NCI-H2107 (cell line): ENCODE results near the gene UNC13D.
"Not testable (repeated sequence)": the region's sequence is repeated elsewhere in the genome, so short reads cannot be mapped to it uniquely, and the experiment has no call there.

Experiments used
- DNase-seq: peaks from one replicate; lab custom pipeline; 2025; lab: John Stamatoyannopoulos, UW

The UNC13D gene

DNA sequence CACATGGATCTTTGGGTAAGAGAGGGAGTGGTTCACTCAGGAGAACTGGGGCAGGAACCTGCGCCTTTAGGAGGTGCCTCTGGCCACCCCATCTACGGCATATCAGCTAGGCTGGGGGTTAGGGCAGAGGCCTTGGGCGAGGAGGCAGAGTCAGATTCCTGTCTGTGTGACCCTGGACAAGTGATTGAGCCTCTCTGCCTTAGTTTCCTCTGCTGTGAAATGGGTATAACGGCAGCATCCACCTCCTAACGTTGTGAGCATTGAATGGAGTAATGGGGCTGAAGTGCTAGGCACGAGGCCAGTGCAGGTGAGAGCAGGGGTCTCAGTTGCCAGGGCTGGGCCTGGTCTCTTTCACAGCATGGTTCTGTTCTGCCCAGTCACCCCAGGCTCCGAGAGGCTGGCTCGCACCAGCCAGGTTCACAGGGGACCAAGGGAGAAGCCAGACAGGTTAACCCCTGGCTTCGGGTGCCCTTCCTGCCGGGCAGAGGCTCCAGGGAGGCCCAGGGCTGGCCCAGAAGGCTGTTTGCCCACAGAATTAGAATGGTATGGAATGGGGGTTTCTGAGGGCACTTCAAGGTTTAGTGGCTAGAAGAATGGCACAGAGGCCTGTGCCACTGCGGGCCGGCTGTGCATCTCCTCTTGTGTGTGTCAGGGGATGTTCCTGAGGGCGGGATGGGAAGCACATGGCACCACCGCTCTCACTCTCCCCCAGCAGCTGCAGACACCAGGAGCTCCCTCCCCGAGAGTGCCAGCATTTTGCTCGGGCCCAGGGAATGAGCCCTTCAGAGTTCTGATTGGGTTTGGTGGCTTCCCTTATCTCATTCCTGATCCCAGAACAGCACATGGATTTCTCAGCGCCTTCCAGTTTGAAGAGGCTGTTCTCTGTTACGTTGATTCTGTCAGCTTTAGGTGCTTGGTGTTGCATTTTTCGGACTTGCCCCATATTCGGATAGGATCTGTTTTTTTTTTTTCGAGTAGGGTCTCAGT, 23.8 kb downstream of the UNC13D start:
- DNase-seq, result no peak

DNA sequence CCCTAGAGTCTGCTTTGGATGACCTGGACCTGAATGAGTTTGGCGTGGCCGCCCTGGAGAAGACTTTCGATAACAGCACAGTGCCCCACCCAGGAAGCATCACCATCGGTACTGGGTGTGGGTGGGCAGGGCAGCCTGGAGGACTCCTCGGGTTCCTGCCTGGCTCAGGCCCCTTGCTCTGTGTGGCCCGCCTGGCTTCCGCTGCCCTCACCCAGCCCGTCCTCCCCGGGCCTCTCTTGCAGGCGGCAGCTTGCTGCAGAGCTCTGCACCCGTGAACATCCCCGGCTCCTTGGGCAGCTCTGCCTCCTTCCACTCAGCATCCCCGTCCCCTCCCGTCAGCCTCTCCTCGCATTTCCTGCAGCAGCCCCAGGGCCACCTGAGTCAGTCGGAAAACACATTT, 24.5 kb downstream of the UNC13D start:
- no peak for DNase-seq

DNA sequence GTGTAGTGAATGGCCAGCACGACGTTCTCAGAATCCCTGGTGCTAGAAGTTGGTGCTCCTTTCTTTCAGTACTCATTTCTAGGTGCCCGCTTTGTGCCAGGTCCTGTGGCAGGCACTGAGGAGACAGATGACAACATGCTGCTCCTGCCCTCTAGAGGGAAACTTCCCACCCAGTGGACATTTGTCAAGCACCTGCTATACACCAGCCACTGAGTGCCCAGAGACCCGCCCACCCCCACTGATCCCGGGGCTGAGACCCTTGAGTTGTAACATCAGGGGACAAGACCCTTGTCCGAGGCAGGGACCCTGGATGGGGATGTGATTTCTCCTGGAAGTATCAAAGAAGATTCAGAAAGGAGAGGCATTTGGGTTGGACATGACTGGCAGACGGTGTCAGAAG, 25.1 kb downstream of the UNC13D start:
- DNase-seq, result no peak

DNA sequence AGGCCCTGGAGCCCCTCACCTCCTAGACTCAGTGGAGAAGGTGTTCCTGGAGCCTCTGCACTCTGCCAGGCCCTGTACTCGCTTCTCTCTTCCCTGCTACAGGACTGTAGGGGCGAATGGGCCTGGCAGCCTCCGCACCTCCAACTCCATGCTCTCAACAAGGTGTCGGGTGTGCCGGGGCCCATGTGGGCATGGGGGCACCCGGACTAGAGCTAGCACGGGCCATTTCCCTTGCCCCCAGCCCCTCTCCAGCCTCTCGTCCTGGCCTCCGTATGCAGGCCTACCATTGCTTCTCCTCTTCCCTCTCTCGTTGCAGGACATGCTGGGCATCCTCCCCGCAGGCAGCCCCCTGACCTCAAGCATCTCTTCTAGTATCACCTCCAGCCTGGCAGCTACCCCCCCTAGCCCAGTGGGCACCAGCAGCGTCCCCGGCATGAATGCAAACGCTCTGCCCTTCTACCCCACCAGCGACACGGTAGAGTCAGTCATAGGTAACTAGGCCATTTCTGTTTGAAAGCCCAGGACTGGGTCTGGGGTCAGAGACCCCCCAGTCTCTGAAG, 25.8 kb downstream of the UNC13D start:
- DNase-seq, result no peak

DNA sequence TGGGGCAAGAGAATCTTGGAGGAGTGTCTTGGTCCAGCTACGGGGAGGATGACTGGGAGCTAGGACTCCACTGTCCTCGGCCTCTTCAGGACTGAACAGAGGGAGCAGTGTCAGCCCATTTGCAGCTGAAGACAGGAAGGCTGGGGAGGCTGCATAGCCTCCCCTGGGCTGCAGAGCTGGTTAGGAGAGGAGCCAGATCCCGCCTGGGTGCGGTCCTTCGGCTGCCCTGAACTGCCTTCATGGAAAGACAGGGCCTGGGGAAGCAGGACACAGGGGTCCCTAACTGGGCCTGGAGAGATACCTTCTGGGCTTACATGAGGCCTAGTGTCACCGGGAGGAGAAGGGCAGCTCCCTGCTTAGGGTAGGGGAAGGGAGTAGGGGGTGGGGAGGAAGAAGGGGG, 26.6 kb downstream of the UNC13D start:
- DNase-seq, result no peak

DNA sequence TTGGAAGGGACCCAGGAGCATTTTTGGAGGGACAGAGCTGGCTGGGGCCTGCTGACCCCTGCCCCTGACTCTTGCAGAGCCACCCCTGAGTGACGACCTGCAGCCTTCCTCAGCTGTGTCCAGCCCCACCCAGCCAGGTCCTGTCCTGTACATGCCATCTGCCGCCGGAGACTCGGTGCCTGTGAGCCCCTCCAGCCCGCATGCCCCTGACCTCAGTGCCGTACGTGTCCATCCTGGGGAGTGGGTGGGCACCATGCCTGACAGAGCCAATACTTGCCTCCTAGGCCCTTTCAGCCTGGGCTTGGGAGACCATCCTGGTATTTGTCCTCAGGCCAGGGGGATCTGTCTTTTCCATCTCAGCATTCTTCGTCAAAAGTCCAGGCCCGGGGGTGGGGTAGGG, 27.5 kb downstream of the UNC13D start:
- DNase-seq, result no peak

DNA sequence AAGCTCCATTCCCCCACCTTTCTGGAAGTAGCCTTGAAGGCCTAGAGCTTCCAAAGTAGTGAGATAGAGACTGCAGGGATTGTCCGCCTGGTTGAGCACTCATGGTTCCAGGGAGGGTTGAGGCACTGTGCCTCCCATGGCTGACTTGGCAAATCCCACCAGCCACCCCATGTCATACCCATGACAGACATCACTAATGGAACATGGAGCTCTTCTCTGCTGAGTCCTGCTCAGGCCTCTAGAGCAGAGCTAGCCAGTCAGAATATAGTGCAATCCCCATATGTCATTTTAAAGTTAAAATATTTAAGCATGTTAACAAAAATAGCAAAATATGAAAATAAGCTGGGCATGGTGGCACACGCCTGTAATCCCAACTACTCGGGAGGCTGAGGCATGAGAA, 28.8 kb downstream of the UNC13D start:
- DNase-seq, result no peak

DNA sequence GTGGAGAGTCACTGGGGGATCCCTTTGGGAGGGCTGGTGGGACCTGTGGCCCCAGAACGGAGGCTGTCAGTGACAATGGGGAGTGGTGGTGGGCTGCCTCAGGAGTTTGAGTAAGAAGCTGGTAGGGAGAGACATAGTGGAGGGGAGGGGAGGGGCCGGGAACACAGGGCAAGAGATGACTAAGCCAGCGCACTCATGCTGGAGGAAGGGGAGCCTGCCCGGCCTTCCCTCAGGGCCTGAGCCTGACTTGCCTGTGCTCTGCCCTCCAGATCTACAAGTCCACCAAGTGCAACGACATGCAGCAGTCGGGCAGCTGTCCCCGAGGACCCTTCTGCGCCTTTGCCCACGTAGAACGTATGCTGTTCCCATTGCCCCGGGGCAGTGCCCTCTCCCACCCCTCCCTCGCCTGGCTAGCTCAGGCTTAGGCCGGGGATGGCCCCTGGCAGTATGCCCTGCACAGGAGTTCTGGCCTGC, 29.3 kb downstream of the UNC13D start:
- no peak for DNase-seq

DNA sequence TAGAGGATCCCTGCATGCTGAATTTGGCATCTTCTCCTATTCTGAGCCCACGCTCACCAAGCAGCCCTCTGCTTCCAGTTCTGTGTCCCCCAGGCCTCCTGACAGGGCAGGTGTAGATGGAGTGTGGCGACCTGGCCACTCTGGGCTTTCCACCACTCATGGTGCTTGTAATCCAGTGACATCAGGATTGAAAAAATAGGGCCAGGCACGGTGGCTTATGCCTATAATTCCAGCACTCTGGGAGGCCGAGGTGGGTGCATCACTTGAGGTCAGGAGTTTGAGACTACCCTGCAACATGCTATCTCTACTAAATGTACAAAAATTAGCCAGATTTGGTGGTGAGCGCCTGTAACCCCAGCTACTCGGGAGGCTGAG, 30.2 kb downstream of the UNC13D start:
- no peak for DNase-seq

DNA sequence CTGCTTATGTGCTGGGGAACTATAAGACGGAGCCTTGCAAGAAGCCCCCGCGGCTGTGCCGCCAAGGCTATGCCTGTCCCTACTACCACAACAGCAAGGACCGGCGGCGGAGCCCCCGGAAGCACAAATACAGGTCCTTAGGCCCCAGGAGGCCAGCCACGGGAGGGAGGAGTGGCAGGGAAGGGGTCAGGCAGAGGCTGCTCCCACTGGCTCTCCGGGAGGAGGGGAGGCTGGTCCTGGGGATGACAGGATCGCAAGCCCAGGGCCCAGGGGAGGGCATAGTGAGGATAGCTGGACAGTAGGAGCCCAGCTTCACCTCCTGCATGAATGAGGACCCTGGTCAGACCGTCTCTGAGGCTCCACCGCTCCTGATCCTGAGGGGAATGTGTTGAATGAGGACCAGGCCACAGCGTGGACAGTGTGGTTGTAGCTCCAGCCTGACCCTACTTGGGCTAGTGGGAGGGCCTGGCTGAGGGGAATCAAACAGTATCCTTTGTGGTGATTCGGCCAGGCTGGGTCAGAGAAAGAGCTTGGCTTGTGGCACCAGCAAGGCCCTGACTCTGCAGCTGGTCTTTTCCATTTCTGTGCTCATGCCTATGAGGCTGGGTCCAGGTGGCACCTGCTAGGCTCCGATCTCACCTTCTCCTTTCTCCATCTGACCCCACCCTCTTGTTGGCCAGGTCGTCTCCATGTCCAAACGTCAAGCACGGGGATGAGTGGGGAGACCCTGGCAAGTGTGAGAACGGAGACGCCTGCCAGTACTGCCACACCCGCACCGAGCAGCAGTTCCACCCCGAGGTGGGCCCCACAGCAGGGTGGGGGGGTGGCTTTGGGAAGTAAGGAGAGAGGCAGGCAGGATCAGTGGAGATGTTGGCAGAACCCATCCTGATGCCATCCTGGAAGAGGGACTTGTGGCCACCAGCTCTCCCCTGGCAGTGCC, 30.9 kb downstream of the UNC13D start:
- DNase-seq, result no peak

DNA sequence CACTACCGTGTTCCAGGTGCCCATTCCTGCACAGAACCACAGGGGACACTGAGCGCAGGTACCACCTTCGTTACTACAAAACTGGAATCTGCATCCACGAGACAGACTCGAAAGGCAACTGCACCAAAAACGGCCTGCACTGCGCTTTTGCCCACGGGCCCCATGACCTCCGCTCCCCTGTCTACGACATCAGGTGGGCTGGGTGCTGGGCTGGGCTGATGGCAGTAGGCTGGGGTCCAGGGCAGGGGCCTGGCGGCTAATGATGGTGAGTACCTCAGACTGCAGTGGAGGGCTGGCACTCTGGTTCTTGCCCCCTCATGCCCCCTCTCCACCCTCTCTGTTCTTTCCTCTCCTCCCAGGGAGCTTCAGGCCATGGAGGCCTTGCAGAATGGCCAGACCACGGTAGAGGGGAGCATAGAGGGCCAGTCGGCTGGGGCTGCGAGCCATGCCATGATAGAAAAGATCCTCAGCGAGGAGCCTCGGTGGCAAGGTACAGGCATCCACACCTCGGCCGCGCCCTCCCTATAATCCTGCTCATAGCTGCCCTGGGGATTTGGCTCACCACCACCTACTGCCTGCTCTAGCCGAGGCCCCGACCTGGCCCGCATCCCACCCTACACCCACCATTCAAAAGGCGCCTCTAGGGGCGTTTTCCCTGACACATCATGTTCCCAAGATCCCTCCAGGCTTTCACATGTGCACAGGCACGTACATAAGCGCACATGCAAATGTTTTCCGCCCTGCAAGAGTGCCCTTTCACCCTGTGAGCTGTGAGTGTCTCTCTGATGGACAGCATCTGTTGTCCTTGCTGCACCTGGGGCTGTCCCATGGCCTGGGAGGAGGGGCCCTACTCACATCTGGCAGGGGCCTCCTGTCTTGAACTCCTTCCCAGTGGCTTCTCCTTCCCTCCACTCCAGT, 31.8 kb downstream of the UNC13D start:
- DNase-seq, result no peak

DNA sequence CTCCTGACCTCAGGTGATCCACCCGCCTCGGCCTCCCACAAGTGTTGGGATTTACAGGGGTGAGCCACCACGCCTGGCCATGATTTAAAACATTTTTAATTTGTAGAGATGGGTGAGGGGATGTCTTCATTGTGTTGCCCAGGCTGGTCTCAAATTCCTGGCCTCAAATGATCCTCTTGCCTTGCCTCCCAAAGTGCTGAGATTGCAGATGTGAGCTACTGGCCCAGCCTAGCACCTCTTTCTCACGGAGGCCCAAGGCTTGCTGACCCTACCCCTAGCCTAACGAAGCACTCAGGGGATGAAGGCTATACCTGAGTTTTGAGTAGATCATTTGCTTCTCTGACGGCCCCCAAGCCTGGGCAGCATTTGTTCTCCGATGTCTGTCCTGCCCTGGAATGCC, 33.0 kb downstream of the UNC13D start:
- DNase-seq, result no peak

DNA sequence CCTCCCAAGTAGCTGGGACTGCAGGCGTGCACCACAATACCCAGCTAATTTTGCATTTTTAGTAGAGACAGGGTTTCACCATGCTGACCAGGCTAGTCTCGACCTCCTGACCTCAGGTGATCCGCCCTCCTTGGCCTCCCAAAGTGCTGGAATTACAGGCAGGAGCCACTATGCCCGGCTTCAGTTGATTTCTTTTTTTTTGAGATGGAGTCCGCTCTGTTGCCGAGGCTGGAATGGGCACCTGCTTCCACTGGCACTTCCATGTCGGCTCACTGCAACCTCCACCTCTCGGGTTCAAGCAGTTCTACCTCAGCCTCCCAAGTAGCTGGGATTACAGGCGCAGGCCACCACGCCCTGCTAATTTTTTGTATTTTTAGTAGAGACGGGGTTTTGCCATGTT, 33.4 kb downstream of the UNC13D start:
- not testable (repeated sequence) for DNase-seq

DNA sequence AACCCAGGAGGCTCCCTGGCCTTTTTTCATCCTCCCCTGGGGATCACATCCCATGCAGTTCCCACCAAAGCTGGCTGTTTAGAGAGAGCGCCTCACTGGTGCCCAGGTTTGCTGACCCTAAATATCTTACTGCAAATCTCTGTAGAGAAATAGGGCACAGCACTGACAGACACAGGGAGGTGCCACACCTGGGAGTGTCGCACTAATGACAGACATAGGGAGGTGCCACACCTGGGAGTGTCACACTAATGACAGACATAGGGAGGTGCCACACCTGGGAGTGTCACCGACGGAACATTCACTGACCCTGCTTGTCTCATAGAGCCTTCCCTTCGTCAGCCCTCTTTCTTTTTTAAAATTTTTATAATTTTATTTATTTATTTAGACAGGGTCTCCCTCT, 34.0 kb downstream of the UNC13D start:
- DNase-seq, result no peak

DNA sequence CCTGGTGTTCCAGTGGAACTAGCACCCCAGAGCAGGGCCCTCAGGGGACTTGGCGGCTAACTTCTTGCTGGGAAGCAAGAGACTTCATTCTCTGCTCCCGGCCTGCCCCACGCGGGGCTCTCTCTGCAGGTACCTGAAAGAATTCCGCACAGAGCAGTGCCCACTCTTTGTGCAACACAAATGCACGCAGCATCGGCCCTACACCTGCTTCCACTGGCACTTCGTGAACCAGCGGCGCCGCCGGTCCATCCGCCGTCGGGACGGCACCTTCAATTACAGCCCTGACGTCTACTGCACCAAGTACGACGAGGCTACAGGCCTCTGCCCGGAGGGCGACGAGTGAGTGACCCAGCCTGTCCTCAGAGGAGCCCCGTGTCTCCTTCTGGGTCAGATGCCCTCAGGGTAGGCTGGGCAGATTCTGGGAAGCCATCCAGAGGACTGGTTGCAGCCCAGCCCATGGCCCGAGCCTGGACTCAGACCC, 34.5 kb downstream of the UNC13D start:
- no peak for DNase-seq

DNA sequence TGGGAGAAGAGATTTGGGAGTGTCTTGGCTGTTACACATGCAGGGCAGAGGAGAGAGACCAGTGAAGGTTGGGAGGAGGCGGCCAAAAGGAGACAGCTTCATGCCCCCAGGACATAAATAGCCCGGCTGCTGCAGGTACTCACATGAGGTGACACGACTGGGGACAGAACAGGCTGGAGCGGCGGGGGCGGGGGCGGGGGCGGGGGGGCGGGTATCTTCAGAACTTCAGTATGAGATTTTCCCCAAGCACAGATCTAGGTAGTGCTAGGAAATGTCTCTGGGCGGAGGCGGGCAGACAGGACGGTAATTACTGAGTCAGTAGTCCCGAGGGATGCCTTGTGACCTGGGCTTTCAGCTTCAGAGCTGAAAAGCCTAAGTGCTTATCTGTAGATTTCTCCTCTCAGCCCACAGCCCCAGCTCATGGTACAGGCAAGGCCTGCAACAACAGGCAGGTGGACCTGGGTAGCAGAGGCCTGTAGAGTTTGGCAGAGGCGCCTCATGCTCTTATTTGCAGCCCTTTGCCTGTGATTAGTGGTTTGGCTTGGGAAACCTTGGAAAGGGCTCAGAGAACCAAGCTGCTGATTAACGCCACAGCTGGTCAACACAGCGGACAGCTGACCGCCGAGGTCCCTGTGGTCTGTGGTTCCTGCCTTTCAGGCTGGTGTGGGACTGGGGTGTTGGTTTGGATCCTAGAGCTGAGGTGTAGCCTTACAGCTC, 35.1 kb downstream of the UNC13D start:
- DNase-seq, result peak; percentile 54

DNA sequence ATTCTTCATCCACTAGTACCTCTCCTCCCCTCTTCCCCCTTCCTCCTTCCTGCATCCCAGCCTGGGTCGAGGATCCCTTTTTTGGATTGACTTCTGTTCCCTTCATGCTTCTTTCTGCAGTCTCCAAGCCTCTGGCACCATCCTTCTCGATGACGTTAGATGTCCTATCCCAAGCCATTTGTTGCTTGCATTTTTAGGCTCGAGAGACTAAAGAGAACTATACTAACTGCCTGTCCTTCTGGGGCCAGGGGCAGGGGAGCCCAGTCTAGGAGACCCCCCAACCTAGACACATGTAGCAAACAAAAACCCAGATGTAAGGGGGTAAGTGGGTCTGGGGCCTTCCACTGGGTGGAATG, 35.7 kb downstream of the UNC13D start:
- DNase-seq, result no peak

DNA sequence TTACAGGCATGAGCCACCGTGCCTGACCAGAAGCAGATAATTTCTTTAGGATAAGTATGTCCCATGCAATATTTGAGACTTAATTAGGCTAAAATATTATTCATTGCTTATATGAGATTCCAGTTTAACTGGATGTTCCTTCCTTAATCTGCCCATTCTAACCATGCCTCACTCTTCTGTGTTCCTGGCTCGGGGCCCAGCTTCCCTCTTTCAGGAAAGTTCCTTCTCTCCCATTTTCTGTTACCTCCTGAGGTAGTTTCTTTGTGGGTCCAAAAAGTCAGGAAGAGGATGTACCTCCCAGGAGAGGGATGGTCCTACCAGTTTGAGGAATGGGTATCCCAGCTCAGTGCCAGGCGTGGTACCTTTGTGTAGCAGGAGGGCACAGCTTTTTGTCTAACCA, 36.3 kb downstream of the UNC13D start:
- no peak for DNase-seq

DNA sequence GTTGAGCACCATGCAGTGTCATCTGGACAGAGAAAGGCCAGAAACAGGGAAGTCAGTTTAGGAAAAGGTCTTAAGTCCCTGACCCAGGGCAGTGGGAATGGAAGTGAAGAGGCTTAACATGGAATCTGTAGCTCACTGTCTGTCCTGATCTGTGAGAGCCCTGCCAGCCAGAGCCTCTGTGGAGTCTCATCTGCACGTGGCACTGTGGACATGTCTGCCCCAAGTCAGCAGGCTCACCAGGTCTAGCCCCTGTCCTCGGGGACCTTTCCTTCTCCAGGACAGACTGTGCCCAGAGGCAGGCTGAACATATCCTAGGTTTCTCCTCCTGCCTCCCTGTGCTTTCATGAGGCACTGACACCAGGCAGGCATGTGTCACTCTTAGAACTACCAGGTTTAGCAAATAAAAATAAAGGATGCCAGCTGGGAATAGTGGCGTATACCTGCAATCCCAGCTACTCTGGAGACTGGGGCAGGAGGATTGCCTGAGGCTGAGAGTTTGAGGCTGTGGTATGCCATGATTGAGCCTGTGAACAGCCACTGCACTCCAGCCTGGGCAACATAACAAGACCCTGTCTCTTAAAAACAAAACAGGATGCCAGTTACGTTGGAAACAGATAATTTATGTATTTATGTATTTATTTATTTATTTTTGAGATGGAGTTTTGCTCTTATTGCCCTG, 37.2 kb downstream of the UNC13D start:
- DNase-seq, result no peak

DNA sequence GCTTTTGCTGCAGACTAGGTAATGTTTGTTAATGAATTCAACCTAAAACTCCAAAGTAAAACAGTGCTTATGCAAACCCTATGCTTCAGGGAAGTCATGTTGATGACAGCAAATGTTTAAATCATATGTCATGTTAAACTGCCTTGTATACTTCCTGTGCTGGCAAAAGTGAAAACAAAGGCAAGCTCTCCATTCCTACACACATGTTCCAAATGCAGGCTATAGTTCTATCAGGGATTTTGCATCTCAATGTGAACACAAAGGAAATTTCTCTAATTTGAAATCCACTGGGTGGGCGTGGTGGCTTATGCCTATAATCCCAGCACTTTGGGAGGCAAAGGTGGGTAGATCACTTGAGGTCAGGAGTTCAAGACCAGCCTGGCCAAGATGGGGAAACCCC, 40.3 kb downstream of the UNC13D start:
- DNase-seq, result no peak
